Trophoblast cell (in vitro differentiated cells and primary cell): ENCODE measurements around the gene EPB41L3.

Source experiments
- DNase-seq, 2 donors: peaks; one replicate each; pipeline ENCODE4 v3.0.0-alpha.2; 2016
- H2AFZ ChIP-seq: 2 replicates; pipeline ENCODE4 v1.6.1; 2013; ENCODE audit warnings: low read length, moderate library complexity, mild to moderate bottlenecking; ENCODE audit not compliant: insufficient read depth, poor library complexity
- H2AK5ac ChIP-seq: 2 replicates; pipeline ENCODE4 v1.6.1; 2013; ENCODE audit warnings: mild to moderate bottlenecking, low read length
- H2BK120ac ChIP-seq: 2 replicates; pipeline ENCODE4 v1.6.1; 2013; ENCODE audit warnings: low read length, mild to moderate bottlenecking, moderate library complexity; ENCODE audit not compliant: insufficient read depth, poor library complexity
- H2BK12ac ChIP-seq: 2 replicates; pipeline ENCODE4 v1.6.1; 2013; ENCODE audit warnings: mild to moderate bottlenecking, low read length, moderate library complexity
- H2BK5ac ChIP-seq: 2 replicates; pipeline ENCODE4 v1.6.1; 2013; ENCODE audit warnings: low read length, low read depth, moderate library complexity, mild to moderate bottlenecking; ENCODE audit not compliant: poor library complexity
- H3K14ac ChIP-seq: 2 replicates; pipeline ENCODE4 v1.6.1; 2013; ENCODE audit warnings: mild to moderate bottlenecking, low read length
- H3K18ac ChIP-seq: 2 replicates; pipeline ENCODE4 v1.6.1; 2013; ENCODE audit warnings: mild to moderate bottlenecking, low read length
- H3K23ac ChIP-seq: 2 replicates; pipeline ENCODE4 v1.6.1; 2013; ENCODE audit warnings: low read length
- H3K27ac ChIP-seq: 2 replicates; pipeline ENCODE4 v1.5.1; 2013; ENCODE audit warnings: low read depth, mild to moderate bottlenecking, inconsistent platforms, low read length, moderate library complexity
- H3K27me3 ChIP-seq: 2 replicates; pipeline ENCODE4 v1.6.1; 2013; ENCODE audit warnings: inconsistent platforms, mild to moderate bottlenecking, low read length, moderate library complexity; ENCODE audit not compliant: insufficient read depth
- H3K36me3 ChIP-seq, 2 experiments: 1 replicate in 1 of 2; 2 replicates in 1 of 2; pipeline ENCODE4 v1.6.1; 2013; ENCODE audit warnings: low read length in 2 of 2, mild to moderate bottlenecking in 2 of 2, moderate library complexity in 1 of 2; ENCODE audit not compliant: insufficient read depth in 2 of 2, control insufficient read depth in 1 of 2
- H3K4ac ChIP-seq: 2 replicates; pipeline ENCODE4 v1.6.1; 2013; ENCODE audit warnings: low read depth, mild to moderate bottlenecking, low read length, moderate library complexity
- H3K4me1 ChIP-seq, 2 experiments: 1 replicate in 1 of 2; 2 replicates in 1 of 2; pipeline ENCODE4 v1.6.1; 2013; ENCODE audit warnings: low read length in 2 of 2, mild to moderate bottlenecking in 2 of 2, moderate library complexity in 1 of 2; ENCODE audit not compliant: insufficient read depth in 2 of 2, control insufficient read depth in 1 of 2
- H3K4me2 ChIP-seq: 2 replicates; pipeline ENCODE4 v1.6.1; 2013; ENCODE audit warnings: inconsistent platforms, mild to moderate bottlenecking, low read length, moderate library complexity
- H3K4me3 ChIP-seq: 2 replicates; pipeline ENCODE4 v1.5.1; 2013; ENCODE audit warnings: mild to moderate bottlenecking, low read depth, low read length, inconsistent platforms
- H3K79me1 ChIP-seq: one replicate; pipeline ENCODE4 v1.6.1; 2013; ENCODE audit warnings: low read length
- H3K79me2 ChIP-seq: 2 replicates; pipeline ENCODE4 v1.6.1; 2013; ENCODE audit warnings: low read length, mild to moderate bottlenecking; ENCODE audit not compliant: control insufficient read depth, insufficient read depth, poor library complexity
- H3K9ac ChIP-seq: 2 replicates; pipeline ENCODE4 v1.6.1; 2013; ENCODE audit warnings: mild to moderate bottlenecking, low read length
- H3K9me3 ChIP-seq: 2 replicates; pipeline ENCODE4 v1.6.1; 2013; ENCODE audit warnings: low read depth, mild to moderate bottlenecking, control low read depth, inconsistent platforms, low read length; ENCODE audit not compliant: insufficient read depth
- H4K12ac ChIP-seq: 2 replicates; pipeline ENCODE4 v1.6.1; 2013; ENCODE audit warnings: low read depth, mild to moderate bottlenecking, low read length, moderate library complexity
- H4K8ac ChIP-seq: 2 replicates; pipeline ENCODE4 v1.6.1; 2013; ENCODE audit warnings: low read depth, mild to moderate bottlenecking, low read length, moderate library complexity
- H4K91ac ChIP-seq: one replicate; pipeline ENCODE4 v1.6.1; 2013; ENCODE audit warnings: low read depth, mild to moderate bottlenecking, low read length, moderate library complexity
- WGBS: extraction: QIAGEN DNeasy Blood & Tissue Kit; methylation state at CpG from one replicate; pipeline ENCODE4 v1.1.7; 2013; ENCODE audit warnings: missing lambda C conversion rate; ENCODE audit not compliant: insufficient read length, insufficient coverage; ENCODE audit errors: extremely low coverage; 5-methylcytosine and 5-hydroxymethylcytosine counted together

The EPB41L3 gene

GRCh38 chr18:5527603-5528002 lies 16.2 kb downstream of the EPB41L3 start:
- H3K9ac ChIP-seq: no peak overlapping the region
- peaks cover 3 to 7% of the 10 kb centered on the region in 2 experiments for H3K36me3 ChIP-seq
- no peak overlapping the region for H2BK120ac ChIP-seq
- no peak overlapping the region for H2BK5ac ChIP-seq
- no peak overlapping the region for H4K91ac ChIP-seq
- H3K4me3 ChIP-seq: no peak overlapping the region
- DNase-seq: peak; percentile 56 to 83
- no peak overlapping the region for H2AK5ac ChIP-seq
- no CpG with 5 or more reads among the region's 6 CpGs for WGBS
- H3K9me3 ChIP-seq: no peaks in the 10 kb centered on the region
- H3K23ac ChIP-seq: no peak overlapping the region
- H3K4ac ChIP-seq: no peak overlapping the region
- peaks cover 5% of the 10 kb centered on the region for H3K79me2 ChIP-seq
- H3K4me2 ChIP-seq: no peak overlapping the region
- no peak overlapping the region for H3K27ac ChIP-seq
- H2AFZ ChIP-seq: no peak overlapping the region
- peaks cover 3 to 17% of the 10 kb centered on the region in 2 experiments for H3K4me1 ChIP-seq
- no peak overlapping the region for H4K12ac ChIP-seq
- peaks cover 2% of the 10 kb centered on the region for H3K79me1 ChIP-seq
- no peak overlapping the region for H3K18ac ChIP-seq
- H3K14ac ChIP-seq: no peak overlapping the region
- no peak overlapping the region for H2BK12ac ChIP-seq
- no peak overlapping the region for H4K8ac ChIP-seq
- H3K27me3 ChIP-seq: no peaks in the 10 kb centered on the region

GRCh38 chr18:5524660-5525059 lies 19.1 kb downstream of the EPB41L3 start:
- no peak overlapping the region for H2AFZ ChIP-seq
- no peak overlapping the region for H4K91ac ChIP-seq
- H2BK120ac ChIP-seq: no peak overlapping the region
- no peak overlapping the region for H3K14ac ChIP-seq
- no peak overlapping the region for H2BK12ac ChIP-seq
- no peak overlapping the region for H2BK5ac ChIP-seq
- no peak for DNase-seq
- peaks cover 0 to 3% of the 10 kb centered on the region in 2 experiments for H3K36me3 ChIP-seq
- no peak overlapping the region for H3K23ac ChIP-seq
- H3K79me2 ChIP-seq: peaks cover under 1% of the 10 kb centered on the region
- no peak overlapping the region for H3K4ac ChIP-seq
- H3K4me3 ChIP-seq: no peak overlapping the region
- no peak overlapping the region for H3K9ac ChIP-seq
- no peak overlapping the region for H3K27ac ChIP-seq
- no peaks in the 10 kb centered on the region for H3K27me3 ChIP-seq
- H3K18ac ChIP-seq: no peak overlapping the region
- peaks cover 1 to 6% of the 10 kb centered on the region in 2 experiments for H3K4me1 ChIP-seq
- H3K9me3 ChIP-seq: no peaks in the 10 kb centered on the region
- H3K79me1 ChIP-seq: no peaks in the 10 kb centered on the region
- no peak overlapping the region for H3K4me2 ChIP-seq
- no peak overlapping the region for H4K12ac ChIP-seq
- no peak overlapping the region for H4K8ac ChIP-seq
- H2AK5ac ChIP-seq: no peak overlapping the region
- WGBS: no CpG with 5 or more reads among the region's 3 CpGs

DNA sequence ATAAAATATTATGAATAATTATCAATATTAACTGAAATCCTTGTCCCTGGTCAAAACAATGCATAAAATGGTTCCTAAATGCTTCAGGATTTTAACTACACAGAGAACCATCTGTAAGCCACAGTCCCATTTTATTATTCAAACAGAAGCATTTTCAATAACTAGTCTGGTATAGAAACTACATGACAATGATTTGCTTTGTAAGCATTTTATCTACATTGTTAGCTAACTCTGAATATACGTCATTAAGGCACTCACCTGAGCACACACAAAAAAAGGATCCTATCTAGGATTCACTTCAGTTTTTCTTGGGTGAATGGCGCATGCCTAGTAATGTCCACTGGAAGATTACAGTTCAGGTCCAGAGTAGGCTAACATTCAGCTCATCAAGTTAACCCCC lies 22.8 kb downstream of the EPB41L3 start:
- no peak overlapping the region for H3K27ac ChIP-seq
- H3K4me2 ChIP-seq: no peak overlapping the region
- H4K12ac ChIP-seq: no peak overlapping the region
- H3K36me3 ChIP-seq: peaks cover 2% of the 10 kb centered on the region in 2 experiments
- H2BK12ac ChIP-seq: no peak overlapping the region
- no peaks in the 10 kb centered on the region for H3K9me3 ChIP-seq
- peaks cover 2% of the 10 kb centered on the region for H3K79me2 ChIP-seq
- no peak overlapping the region for H2BK5ac ChIP-seq
- H3K9ac ChIP-seq: no peak overlapping the region
- H2BK120ac ChIP-seq: no peak overlapping the region
- H3K23ac ChIP-seq: no peak overlapping the region
- no peak overlapping the region for H2AK5ac ChIP-seq
- H3K4ac ChIP-seq: no peak overlapping the region
- no peak overlapping the region for H2AFZ ChIP-seq
- WGBS: no CpG with 5 or more reads among the region's 2 CpGs
- no peak for DNase-seq
- no peak overlapping the region for H3K4me3 ChIP-seq
- no peak overlapping the region for H4K8ac ChIP-seq
- H4K91ac ChIP-seq: no peak overlapping the region
- no peak overlapping the region for H3K14ac ChIP-seq
- peaks cover 2% of the 10 kb centered on the region in 2 experiments for H3K4me1 ChIP-seq
- no peaks in the 10 kb centered on the region for H3K27me3 ChIP-seq
- no peaks in the 10 kb centered on the region for H3K79me1 ChIP-seq
- H3K18ac ChIP-seq: no peak overlapping the region

GRCh38 chr18:5520464-5520863 lies 23.3 kb downstream of the EPB41L3 start:
- Histone ChIP-seq H3K79me2 (peaks cover 2% of the 10 kb centered on the region), H4K8ac (no peak overlapping the region), H3K36me3 (peaks cover 2% of the 10 kb centered on the region in 2 experiments), H3K18ac (no peak overlapping the region), H3K4me3 (no peak overlapping the region), H3K27ac (no peak overlapping the region), H4K12ac (no peak overlapping the region), H3K23ac (no peak overlapping the region), H3K9ac (no peak overlapping the region), H3K14ac (no peak overlapping the region), H4K91ac (no peak overlapping the region), H3K4me1 (peaks cover 2 to 4% of the 10 kb centered on the region in 2 experiments), H3K79me1 (no peaks in the 10 kb centered on the region), H3K4me2 (no peak overlapping the region), H2BK120ac (no peak overlapping the region), H3K9me3 (no peaks in the 10 kb centered on the region), H2BK12ac (no peak overlapping the region), H3K4ac (peak overlapping the region; percentile 15), H2AK5ac (no peak overlapping the region), H2AFZ (no peak overlapping the region), H3K27me3 (no peaks in the 10 kb centered on the region), H2BK5ac (no peak overlapping the region)
- no CpG with 5 or more reads among the region's 1 CpG for WGBS
- no peak for DNase-seq
